Hepatocyte (in vitro differentiated cells): ENCODE data around the gene VKORC1L1. TPM values are rescaled to one million over a fixed set of nuclear protein-coding genes. Genes with fewer than 3 reads are reported as not detected.
A peak's percentile ranks its signal among the peaks of the same experiment; 100 is the strongest.

Experiments used
- DNase-seq: peaks from one replicate; pipeline ENCODE4 v3.0.0-alpha.2; 2016; ENCODE audit warnings: low spot score
- H2AFZ ChIP-seq: fragments of 200-600 bp; sonication (generic); 2 replicates; pipeline ENCODE4 v1.6.0; 2016; ENCODE audit warnings: antibody characterized with exemption, mild to moderate bottlenecking
- H3K27ac ChIP-seq: fragments of 200-600 bp; sonication (generic); 2 replicates; pipeline ENCODE4 v1.5.1; 2016; ENCODE audit warnings: mild to moderate bottlenecking
- H3K27me3 ChIP-seq: fragments of 200-600 bp; sonication (generic); 2 replicates; pipeline ENCODE4 v1.6.1; 2016
- H3K36me3 ChIP-seq: fragments of 200-600 bp; sonication (generic); replicated peaks from 2 replicates; pipeline ENCODE4 v1.5.1; 2016; ENCODE audit warnings: low read depth; ENCODE audit not compliant: insufficient read depth
- H3K4me1 ChIP-seq: fragments of 200-600 bp; sonication (generic); 2 replicates; pipeline ENCODE4 v1.5.1; 2016; ENCODE audit warnings: mild to moderate bottlenecking, moderate library complexity; ENCODE audit not compliant: insufficient read depth
- H3K4me2 ChIP-seq: fragments of 200-600 bp; sonication (generic); 2 replicates; pipeline ENCODE4 v1.6.0; 2016
- H3K4me3 ChIP-seq: fragments of 200-600 bp; sonication (generic); 2 replicates; pipeline ENCODE4 v1.5.1; 2016; ENCODE audit warnings: mild to moderate bottlenecking
- H3K79me2 ChIP-seq: fragments of 200-600 bp; sonication (generic); 2 replicates; pipeline ENCODE4 v1.6.0; 2017; ENCODE audit warnings: mild to moderate bottlenecking
- H3K9me2 ChIP-seq: fragments of 200-600 bp; sonication (generic); replicated peaks from 2 replicates; pipeline ENCODE4 v1.6.0; 2017; ENCODE audit warnings: mild to moderate bottlenecking; ENCODE audit not compliant: insufficient read depth
- H3K9me3 ChIP-seq: fragments of 200-600 bp; sonication (generic); 2 replicates; pipeline ENCODE4 v1.5.1; 2016; ENCODE audit warnings: low read depth, mild to moderate bottlenecking
- H4K20me1 ChIP-seq: fragments of 200-600 bp; sonication (generic); 2 replicates; pipeline ENCODE4 v1.6.0; 2016; ENCODE audit warnings: mild to moderate bottlenecking; ENCODE audit not compliant: insufficient read depth, poor library complexity, severe bottlenecking
- CTCF ChIP-seq: fragments of 200-600 bp; sonication (generic); IDR thresholded peaks from 2 replicates; pipeline ENCODE4 v1.5.1; 2016; ENCODE audit warnings: antibody characterized with exemption, mild to moderate bottlenecking; ENCODE audit not compliant: poor library complexity
- EZH2 ChIP-seq: fragments of 200-600 bp; sonication (generic); IDR thresholded peaks from 2 replicates; pipeline ENCODE4 v1.6.1; 2016; ENCODE audit warnings: antibody characterized with exemption, mild to moderate bottlenecking, borderline replicate concordance
- EZH2phosphoT487 ChIP-seq: fragments of 200-600 bp; sonication (generic); IDR thresholded peaks from one replicate; pipeline ENCODE4 v1.6.1; 2018; ENCODE audit warnings: antibody characterized with exemption, mild to moderate bottlenecking, low read depth, moderate library complexity; ENCODE audit not compliant: unreplicated experiment, severe bottlenecking
- WGBS: methylation state at CpG from one replicate; pipeline ENCODE4 v1.1.6; 2016; ENCODE audit warnings: low lambda C conversion rate; ENCODE audit errors: missing lambda C conversion rate; 5-methylcytosine and 5-hydroxymethylcytosine counted together
- polyA plus RNA-seq: library from polyadenylated mRNA; unstranded; fragments of >200 nt; fragmentation: Nextera tagmentation; extraction: Ambion mirVana; gene quantifications from 2 replicates; pipeline ENCODE4 v1.2.1, GENCODE V29; 2016
- total RNA-seq: library from RNA; depleted of rRNA; stranded (reverse); fragments of >200 nt; gene quantifications from 2 replicates; pipeline ENCODE4 v1.2.3, GENCODE V29; 2014

VKORC1L1 gene
- total and polyA plus RNA-seq, 2 experiments from 2014 or later = 22.2 to 23.5 TPM

- Histone ChIP-seq H4K20me1 (no peaks in the 10 kb centered on the region), H2AFZ (no peak overlapping the region), H3K9me2 (no peaks in the 10 kb centered on the region), H3K9me3 (no peaks in the 10 kb centered on the region), H3K27ac (no peak overlapping the region), H3K4me2 (no peak overlapping the region), H3K4me3 (no peak overlapping the region), H3K36me3 (no peaks in the 10 kb centered on the region), H3K79me2 (peaks cover 16% of the 10 kb centered on the region), H3K27me3 (no peaks in the 10 kb centered on the region), H3K4me1 (no peaks in the 10 kb centered on the region)
- 97% methylated on average over 16 of the region's 16 CpGs for WGBS
- TF ChIP-seq EZH2phosphoT487 (no peak), CTCF (no peak), EZH2 (no peak)
- no peak for DNase-seq
Measured at GRCh38 chr7:65976659-65977196, 103.9 kb downstream of the VKORC1L1 start.

- TF ChIP-seq EZH2 (no peak), EZH2phosphoT487 (no peak), CTCF (no peak)
- H3K27ac ChIP-seq = no peak overlapping the region
- no peaks in the 10 kb centered on the region for H3K27me3 ChIP-seq
- no peaks in the 10 kb centered on the region for H3K9me3 ChIP-seq
- H3K4me2 ChIP-seq = no peak overlapping the region
- H3K36me3 ChIP-seq = no peaks in the 10 kb centered on the region
- no peak for DNase-seq
- 96% methylated on average over 18 of the region's 18 CpGs for WGBS
- H3K9me2 ChIP-seq = no peaks in the 10 kb centered on the region
- H3K4me1 ChIP-seq = no peaks in the 10 kb centered on the region
- H3K4me3 ChIP-seq = no peak overlapping the region
- no peak overlapping the region for H2AFZ ChIP-seq
- H4K20me1 ChIP-seq = no peaks in the 10 kb centered on the region
- H3K79me2 ChIP-seq = peaks cover 21% of the 10 kb centered on the region
Measured at GRCh38 chr7:65978891-65979582, 106.2 kb downstream of the VKORC1L1 start.

GRCh38 chr7:65979583-65980477 lies 107.0 kb downstream of the VKORC1L1 start:
- no peaks in the 10 kb centered on the region for H3K4me1 ChIP-seq
- no peaks in the 10 kb centered on the region for H3K36me3 ChIP-seq
- H2AFZ ChIP-seq = no peak overlapping the region
- DNase-seq = no peak
- TF ChIP-seq EZH2 (no peak), EZH2phosphoT487 (no peak), CTCF (no peak)
- H3K27ac ChIP-seq = no peak overlapping the region
- peak overlapping the region; percentile 89 for H3K4me2 ChIP-seq
- no peak overlapping the region for H3K4me3 ChIP-seq
- peaks cover 21% of the 10 kb centered on the region for H3K79me2 ChIP-seq
- H3K9me3 ChIP-seq = no peaks in the 10 kb centered on the region
- no peaks in the 10 kb centered on the region for H4K20me1 ChIP-seq
- no peaks in the 10 kb centered on the region for H3K9me2 ChIP-seq
- H3K27me3 ChIP-seq = no peaks in the 10 kb centered on the region
- 98% methylated on average over 24 of the region's 29 CpGs for WGBS
